ENCODE measurements around the gene ARHGAP26. TPM values are rescaled to one million over a fixed set of nuclear protein-coding genes. Genes with fewer than 3 reads are reported as not detected.

ARHGAP26 gene
- total and polyA plus RNA-seq, 2 donors (not counting 1 experiment from before 2014, with no cell fraction given), result 4.1 to 6.8 TPM

DNA sequence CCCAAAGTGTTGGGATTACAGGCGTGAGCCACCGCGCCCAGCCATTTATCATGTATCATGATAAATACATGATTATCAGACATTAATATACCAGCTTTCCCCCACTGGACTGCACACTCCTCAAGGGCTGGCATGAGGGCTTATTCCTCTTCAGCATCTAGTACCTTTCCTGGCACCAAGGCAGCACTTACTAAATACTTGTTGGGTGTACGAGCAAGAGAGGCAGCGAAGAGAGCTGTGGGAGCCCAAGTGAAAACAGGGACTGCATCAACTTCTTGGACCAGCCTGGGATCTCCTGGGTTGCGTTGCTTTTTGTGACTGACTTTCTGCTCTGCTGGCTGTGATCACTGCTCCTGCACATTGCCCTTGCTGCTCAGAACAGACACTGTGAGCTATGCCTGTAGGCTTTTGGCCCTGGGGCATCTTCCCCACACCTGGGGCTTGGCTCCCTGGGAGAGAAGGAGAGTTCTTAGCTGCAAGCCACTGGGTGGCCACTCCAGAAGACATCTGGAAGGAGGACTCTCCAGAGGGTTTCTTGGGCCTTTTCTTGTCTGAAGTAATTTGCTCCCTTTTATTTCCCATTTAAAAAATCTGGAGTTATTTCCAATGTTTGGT lies 409.1 kb downstream of the ARHGAP26 start:
- TF ChIP-seq CTCF (conservative IDR thresholded peaks at IDR 0.05 in 1 of 2, IDR thresholded peaks at IDR 0.05 in 1 of 2; ENCODE audit: low read depth in 1 of 2, low read length in 2 of 2) (no peak), EZH2 (IDR thresholded peaks at IDR 0.05; ENCODE audit: low read length, missing control alignments) (no peak)
- H2AFZ ChIP-seq (ENCODE audit: low read length), result no peak overlapping the region
- peaks cover 5% of the 10 kb centered on the region for H3K4me1 ChIP-seq (ENCODE audit: control insufficient read depth, extremely low read depth, insufficient read depth, low read length)
- H3K9me3 ChIP-seq (ENCODE audit: control insufficient read depth, insufficient read depth, low read depth, low read length), result no peaks in the 10 kb centered on the region
- no peaks in the 10 kb centered on the region for H3K27me3 ChIP-seq (ENCODE audit: control insufficient read depth, insufficient read depth, low read length)
- no peaks in the 10 kb centered on the region for H4K20me1 ChIP-seq (ENCODE audit: control insufficient read depth, extremely low read depth, insufficient read depth, low read length)
- no peak overlapping the region for H3K27ac ChIP-seq (ENCODE audit: insufficient read depth, low read length)
- no peaks in the 10 kb centered on the region for H3K36me3 ChIP-seq (ENCODE audit: control insufficient read depth, insufficient read depth, low read length)
- H3K9ac ChIP-seq (ENCODE audit: insufficient read depth, low read length), result no peak overlapping the region
- DNase-seq (ENCODE audit: low read depth in 2 of 2), result no peak
- H3K4me2 ChIP-seq (ENCODE audit: extremely low read depth, insufficient read depth, low read length), result no peak overlapping the region
- no peaks in the 10 kb centered on the region for H3K79me2 ChIP-seq (ENCODE audit: control insufficient read depth, insufficient read depth, low read length)
- no peak overlapping the region for H3K4me3 ChIP-seq (replicated peaks in 1 of 4; ENCODE audit: control extremely low read depth in 1 of 4, insufficient read depth in 1 of 4, low read depth in 3 of 4, low read length in 4 of 4)

- H4K20me1 ChIP-seq (ENCODE audit: control insufficient read depth, extremely low read depth, insufficient read depth, low read length), result no peaks in the 10 kb centered on the region
- H3K9ac ChIP-seq (ENCODE audit: insufficient read depth, low read length), result no peak overlapping the region
- TF ChIP-seq CTCF (conservative IDR thresholded peaks at IDR 0.05 in 1 of 2, IDR thresholded peaks at IDR 0.05 in 1 of 2; ENCODE audit: low read depth in 1 of 2, low read length in 2 of 2), result no peak
- H3K79me2 ChIP-seq (ENCODE audit: control insufficient read depth, insufficient read depth, low read length), result no peaks in the 10 kb centered on the region
- H3K4me1 ChIP-seq (ENCODE audit: control insufficient read depth, extremely low read depth, insufficient read depth, low read length), result no peaks in the 10 kb centered on the region
- no peaks in the 10 kb centered on the region for H3K9me3 ChIP-seq (ENCODE audit: control insufficient read depth, insufficient read depth, low read depth, low read length)
- H3K4me2 ChIP-seq (ENCODE audit: extremely low read depth, insufficient read depth, low read length), result no peak overlapping the region
- no peak for DNase-seq (ENCODE audit: low read depth in 2 of 2)
- no peak overlapping the region for H2AFZ ChIP-seq (ENCODE audit: low read length)
- no peak overlapping the region for H3K27ac ChIP-seq (ENCODE audit: insufficient read depth, low read length)
- no peaks in the 10 kb centered on the region for H3K27me3 ChIP-seq (ENCODE audit: control insufficient read depth, insufficient read depth, low read length)
- no peaks in the 10 kb centered on the region for H3K36me3 ChIP-seq (ENCODE audit: control insufficient read depth, insufficient read depth, low read length)
- no peak overlapping the region for H3K4me3 ChIP-seq (replicated peaks in 1 of 4; ENCODE audit: control extremely low read depth in 1 of 4, insufficient read depth in 1 of 4, low read depth in 3 of 4, low read length in 4 of 4)
Measured at GRCh38 chr5:143180751-143181150, 410.6 kb downstream of the ARHGAP26 start.

- no peaks in the 10 kb centered on the region for H4K20me1 ChIP-seq (ENCODE audit: control insufficient read depth, extremely low read depth, insufficient read depth, low read length)
- no peak for DNase-seq (ENCODE audit: low read depth in 2 of 2)
- H3K4me1 ChIP-seq (ENCODE audit: control insufficient read depth, extremely low read depth, insufficient read depth, low read length), result no peaks in the 10 kb centered on the region
- H3K36me3 ChIP-seq (ENCODE audit: control insufficient read depth, insufficient read depth, low read length), result no peaks in the 10 kb centered on the region
- no peaks in the 10 kb centered on the region for H3K79me2 ChIP-seq (ENCODE audit: control insufficient read depth, insufficient read depth, low read length)
- no peak overlapping the region for H3K27ac ChIP-seq (ENCODE audit: insufficient read depth, low read length)
- no peak overlapping the region for H3K4me3 ChIP-seq (replicated peaks in 1 of 4; ENCODE audit: control extremely low read depth in 1 of 4, insufficient read depth in 1 of 4, low read depth in 3 of 4, low read length in 4 of 4)
- no peak overlapping the region for H3K4me2 ChIP-seq (ENCODE audit: extremely low read depth, insufficient read depth, low read length)
- no peaks in the 10 kb centered on the region for H3K9me3 ChIP-seq (ENCODE audit: control insufficient read depth, insufficient read depth, low read depth, low read length)
- H2AFZ ChIP-seq (ENCODE audit: low read length), result no peak overlapping the region
- no peaks in the 10 kb centered on the region for H3K27me3 ChIP-seq (ENCODE audit: control insufficient read depth, insufficient read depth, low read length)
- H3K9ac ChIP-seq (ENCODE audit: insufficient read depth, low read length), result no peak overlapping the region
- TF ChIP-seq CTCF (conservative IDR thresholded peaks at IDR 0.05 in 1 of 2, IDR thresholded peaks at IDR 0.05 in 1 of 2; ENCODE audit: low read depth in 1 of 2, low read length in 2 of 2), result no peak
- TF ChIP-seq EZH2 (IDR thresholded peaks at IDR 0.05; ENCODE audit: low read length, missing control alignments), result no peak
Measured at GRCh38 chr5:143181173-143181572, 411.0 kb downstream of the ARHGAP26 start.
